Testis (tissue), 2 donors: Measurements from ENCODE around the gene PDF.

Source experiments
- CTCF ChIP-seq, 3 experiments: fragments of 450-650 bp in 2 of 3; fragments of 200-600 bp in 1 of 3; sonication (generic) in 1 of 3; IDR thresholded peaks; one replicate each; pipeline ENCODE4 v1.5.1; 2016 to 2019; ENCODE audit warnings: antibody characterized with exemption in 3 of 3, mild to moderate bottlenecking in 2 of 3, moderate library complexity in 1 of 3
- POLR2A ChIP-seq: fragments of 450-650 bp; IDR thresholded peaks from one replicate; pipeline ENCODE4 v1.6.1; 2017; ENCODE audit warnings: antibody characterized with exemption, mild to moderate bottlenecking, moderate library complexity

DNA sequence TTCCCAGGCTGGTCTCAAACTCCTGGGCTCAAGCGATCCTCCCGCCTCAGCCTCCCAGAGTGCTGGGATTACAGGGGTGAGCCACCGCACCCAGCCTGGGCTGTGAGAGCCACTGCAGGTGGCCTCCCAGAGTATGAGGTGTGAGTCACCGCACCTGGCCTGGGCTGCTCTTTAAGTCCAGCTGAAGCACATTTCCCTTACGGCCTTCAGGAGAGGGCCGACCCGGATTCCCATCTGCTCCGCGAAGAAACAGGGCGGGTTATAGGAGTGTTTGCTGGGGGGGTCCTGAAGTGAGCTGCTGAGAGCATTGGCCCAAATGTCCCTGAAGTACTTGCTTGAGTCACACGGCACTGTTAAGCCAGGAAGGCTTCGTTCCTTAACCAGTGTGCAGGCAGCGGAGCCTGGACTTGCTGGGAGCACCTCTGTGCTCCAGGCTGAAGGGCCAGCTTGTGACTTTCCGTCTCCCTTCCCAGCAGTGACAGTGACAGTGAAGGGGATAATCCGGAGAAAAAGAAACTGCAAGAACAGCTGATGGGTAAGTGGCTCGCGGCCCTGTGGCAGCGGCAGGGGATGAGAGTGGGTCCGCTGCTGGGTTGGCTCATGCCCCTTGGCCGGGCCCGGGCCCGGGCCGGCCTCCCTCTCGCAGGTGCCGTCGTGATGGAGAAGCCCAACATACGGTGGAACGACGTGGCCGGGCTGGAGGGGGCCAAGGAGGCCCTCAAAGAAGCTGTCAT is 12.0 kb downstream of the PDF start:
- no peak for TF ChIP-seq CTCF (IDR thresholded peaks at IDR 0.05)
- TF ChIP-seq POLR2A, result no peak
